OCI-LY7 (cell line): ENCODE results near the gene SACS. TPM values are rescaled to one million over a fixed set of nuclear protein-coding genes. Genes with fewer than 3 reads are reported as not detected.

Experiments used
- BruUV-seq: library from RNA; stranded (reverse); fragments of 400-500 nt; replicated peaks from 2 replicates; lab custom pipeline; 2021; lab: Mats Ljungman, UMichigan
- CTCF ChIA-PET: fragments of 300-600 bp; sonication (Branson Sonifier 250); formaldehyde crosslinking; loops from one replicate; lab custom pipeline; 2022; ENCODE audit warnings: antibody characterized with exemption; ENCODE audit not compliant: unreplicated experiment; lab: Charles Lee
- POLR2A ChIA-PET: fragments of 300-600 bp; sonication (Branson Sonifier 250); formaldehyde crosslinking; loops from one replicate; lab custom pipeline; 2022; ENCODE audit warnings: antibody characterized with exemption; lab: Charles Lee
- DNase-seq: peaks from one replicate; pipeline ENCODE4 v3.0.0-alpha.2; 2015; ENCODE audit warnings: low spot score
- H2AFZ ChIP-seq: fragments of 200-600 bp; sonication (generic), shearing (Covaris generic); 2 replicates; pipeline ENCODE4 v1.6.1; 2014; ENCODE audit warnings: mild to moderate bottlenecking, antibody characterized with exemption, low read length, moderate library complexity
- H3K27ac ChIP-seq: fragments of 200-600 bp; sonication (generic); 2 replicates; pipeline ENCODE4 v1.5.1; 2014; ENCODE audit warnings: mixed run types, low read depth, mild to moderate bottlenecking, moderate library complexity, low read length, inconsistent platforms; ENCODE audit not compliant: poor library complexity, severe bottlenecking
- H3K36me3 ChIP-seq: fragments of 200-600 bp; sonication (generic); 2 replicates; pipeline ENCODE4 v1.6.1; 2014; ENCODE audit warnings: mild to moderate bottlenecking, antibody characterized with exemption, low read length, moderate library complexity, mixed read lengths; ENCODE audit not compliant: insufficient read depth
- H3K4me1 ChIP-seq: fragments of 200-600 bp; sonication (generic); 2 replicates; pipeline ENCODE4 v1.5.1; 2014; ENCODE audit warnings: mild to moderate bottlenecking, low read length; ENCODE audit not compliant: insufficient read depth, poor library complexity, severe bottlenecking
- H3K4me2 ChIP-seq: fragments of 200-600 bp; sonication (generic); 2 replicates; pipeline ENCODE4 v1.6.1; 2014; ENCODE audit warnings: mild to moderate bottlenecking, low read length
- H3K4me3 ChIP-seq: fragments of 200-600 bp; sonication (generic); 2 replicates; pipeline ENCODE4 v1.5.1; 2014; ENCODE audit warnings: mild to moderate bottlenecking, low read depth, low read length; ENCODE audit not compliant: poor library complexity, severe bottlenecking
- H3K79me2 ChIP-seq: fragments of 200-600 bp; sonication (generic); 2 replicates; pipeline ENCODE4 v1.6.1; 2016; ENCODE audit warnings: low read depth, mild to moderate bottlenecking, low read length, moderate library complexity, mixed read lengths; ENCODE audit not compliant: insufficient read depth
- H3K9me2 ChIP-seq: fragments of 200-600 bp; sonication (generic); 2 replicates; pipeline ENCODE4 v1.6.1; 2016; ENCODE audit warnings: mild to moderate bottlenecking, low read length, mixed read lengths; ENCODE audit not compliant: insufficient read depth
- H3K9me3 ChIP-seq: fragments of 200-600 bp; sonication (generic); 2 replicates; pipeline ENCODE4 v1.6.1; 2014; ENCODE audit warnings: mild to moderate bottlenecking, mixed run types, low read length, mixed read lengths
- H4K20me1 ChIP-seq: fragments of 200-600 bp; sonication (generic); 2 replicates; pipeline ENCODE4 v1.6.1; 2014; ENCODE audit warnings: mild to moderate bottlenecking, antibody characterized with exemption, low read length, moderate library complexity, mixed read lengths; ENCODE audit not compliant: insufficient read depth
- CTCF ChIP-seq: fragments of 200-600 bp; sonication (generic); conservative IDR thresholded peaks from 2 replicates; pipeline ENCODE4 v1.5.1; 2014; ENCODE audit warnings: mild to moderate bottlenecking, antibody characterized with exemption, low read length, moderate library complexity, mixed read lengths
- EZH2phosphoT487 ChIP-seq: fragments of 200-600 bp; sonication (generic); IDR thresholded peaks from 2 replicates; pipeline ENCODE4 v1.6.1; 2018; ENCODE audit warnings: low read depth, borderline replicate concordance, mild to moderate bottlenecking, mixed run types, antibody characterized with exemption, low read length, moderate library complexity, mixed read lengths
- intact Hi-C: fragments of 100-400 bp; cut with micrococcal nuclease; formaldehyde crosslinking; loops from one replicate; pipeline ENCODE4 v1.10.0; 2022; ENCODE audit not compliant: unreplicated experiment
- total RNA-seq, 2 experiments: library from RNA; depleted of rRNA in 1 of 2; stranded (reverse); fragments of >200 nt in 1 of 2; shearing (Covaris generic) in 1 of 2; gene quantifications; 2 replicates each; pipeline ENCODE4 v1.2.3, GENCODE V29; 2014 to 2022

Gene SACS
- total RNA-seq, 2 experiments from 2014 or later = 9.8 to 22.6 TPM

- BruUV-seq = no TSS peak
- H4K20me1 ChIP-seq = no peaks in the 10 kb centered on the region
- DNase-seq = no peak
- TF ChIP-seq CTCF (0 out of 2 replicates have a peak, but pooled peaks have one; percentile 6), EZH2phosphoT487 (no peak)
- ChIA-PET CTCF (no interaction called here), POLR2A (interaction anchor here (0.5 kb wide), 1 partner anchor 448 kb away, joined by 3 read pairs; no protein-coding TSS in a partner anchor)
- H3K36me3 ChIP-seq = no peaks in the 10 kb centered on the region
- H3K4me1 ChIP-seq = no peaks in the 10 kb centered on the region
- intact Hi-C loops = loop anchor here (10.0 kb wide), 1 partner anchor 408 kb away; no protein-coding TSS in a partner anchor
- H3K79me2 ChIP-seq = no peaks in the 10 kb centered on the region
- no peak overlapping the region for H3K4me2 ChIP-seq
- no peaks in the 10 kb centered on the region for H3K9me3 ChIP-seq
- H3K9me2 ChIP-seq = no peaks in the 10 kb centered on the region
- H3K4me3 ChIP-seq = no peak overlapping the region
- H3K27ac ChIP-seq = no peak overlapping the region
- H2AFZ ChIP-seq = no peak overlapping the region
Measured at GRCh38 chr13:23467048-23467931, 33.8 kb upstream of the SACS start.

DNA sequence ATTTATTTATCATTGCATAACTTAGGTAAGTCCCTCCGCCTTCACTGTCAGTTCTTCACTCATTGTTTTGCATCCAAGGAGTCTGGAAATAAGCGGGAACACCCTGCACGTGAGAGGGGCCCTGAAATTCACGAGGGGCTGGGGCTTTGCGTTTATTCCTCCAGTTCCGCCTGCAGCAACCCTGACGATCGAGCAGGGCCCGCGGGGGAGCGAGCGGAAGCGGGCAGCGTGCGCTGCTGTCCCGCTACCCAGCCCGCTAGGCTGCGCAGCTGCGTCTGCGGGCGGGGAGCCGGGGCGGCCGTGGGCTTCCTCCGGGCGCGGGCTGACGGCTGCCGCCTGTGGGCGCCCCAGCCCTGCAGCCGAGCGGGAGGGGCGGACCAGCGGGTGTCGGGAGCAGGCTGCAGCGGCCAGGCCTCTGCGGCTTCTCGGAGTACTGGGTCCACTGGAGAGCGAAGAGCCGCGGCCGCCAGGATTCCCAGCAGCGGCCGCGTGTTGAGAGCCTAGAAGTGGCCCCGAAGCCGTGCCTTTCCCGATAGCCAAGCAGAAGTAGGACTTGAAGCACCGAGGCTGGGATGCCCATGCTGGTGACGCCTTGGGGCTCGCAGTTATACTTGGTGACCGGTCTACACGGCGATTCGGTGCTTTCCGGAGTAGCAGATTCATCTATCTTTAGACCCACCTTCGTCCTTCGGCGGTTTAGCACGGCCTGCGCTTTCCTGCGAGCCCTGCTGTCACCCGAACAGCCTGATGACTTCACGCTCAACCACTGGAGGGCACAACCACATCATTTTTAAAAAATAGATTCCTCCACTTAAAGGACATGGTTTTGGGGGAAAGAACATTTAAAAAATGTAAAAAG, 32.9 kb upstream of the SACS start:
- H3K9me2 ChIP-seq = no peaks in the 10 kb centered on the region
- ChIA-PET POLR2A (no interaction called here), CTCF (no interaction called here)
- H2AFZ ChIP-seq = no peak overlapping the region
- peak; percentile 13 for DNase-seq
- intact Hi-C loops = loop anchor here (10.0 kb wide), 1 partner anchor 408 kb away; no protein-coding TSS in a partner anchor
- H3K79me2 ChIP-seq = no peaks in the 10 kb centered on the region
- H3K36me3 ChIP-seq = no peaks in the 10 kb centered on the region
- H3K4me2 ChIP-seq = no peak overlapping the region
- no peak overlapping the region for H3K4me3 ChIP-seq
- no TSS peak for BruUV-seq
- H3K27ac ChIP-seq = no peak overlapping the region
- TF ChIP-seq EZH2phosphoT487 (no peak), CTCF (peak; percentile 54)
- H3K9me3 ChIP-seq = no peaks in the 10 kb centered on the region
- no peaks in the 10 kb centered on the region for H3K4me1 ChIP-seq
- H4K20me1 ChIP-seq = no peaks in the 10 kb centered on the region
